Activated CD8-positive, alpha-beta memory T cell treated with anti-CD3 and anti-CD28 coated beads for 36 hours (primary cell): Measurements from ENCODE around the gene CACTIN. TPM values are rescaled to one million over a fixed set of nuclear protein-coding genes. Genes with fewer than 3 reads are reported as not detected.

Source experiments
- CTCF ChIA-PET: fragments of 350-600 bp; sonication (Branson Sonifier 250); formaldehyde crosslinking; loops from one replicate; lab custom pipeline; 2021; ENCODE audit warnings: antibody characterized with exemption; lab: Charles Lee
- POLR2A ChIA-PET: fragments of 350-600 bp; sonication (Branson Sonifier 250); formaldehyde crosslinking; loops from one replicate; lab custom pipeline; 2021; ENCODE audit warnings: antibody characterized with exemption; lab: Charles Lee
- total RNA-seq, 2 experiments: library from RNA; stranded (reverse); gene quantifications; one replicate each; pipeline ENCODE4 v1.2.3, GENCODE V29; 2021

The CACTIN gene
- total RNA-seq, 2 experiments from 2014 or later, result 36.7 to 38.1 TPM

- POLR2A ChIA-PET, result no interaction called here
- CTCF ChIA-PET, result interaction anchor here (0.6 to 1.6 kb wide), 6 partner anchors 10 to 408 kb away, joined by 3 to 6 read pairs (median 4); no protein-coding TSS in a partner anchor
These were observed 7.6 kb downstream of the CACTIN start for GRCh38 chr19:3618811-3619630.

GRCh38 chr19:3618144-3618810, 8.3 kb downstream of the CACTIN start:
- POLR2A ChIA-PET, result no interaction called here

GRCh38 chr19:3617463-3617862, 9.1 kb downstream of the CACTIN start:
- POLR2A ChIA-PET, result no interaction called here
- CTCF ChIA-PET, result no interaction called here

More at GRCh38 chr19:3618144-3618810, 8.3 kb downstream of the CACTIN start:
- CTCF ChIA-PET, result interaction anchor here (0.6 to 1.5 kb wide), 5 partner anchors 9 to 407 kb away, joined by 3 to 6 read pairs (median 4); no protein-coding TSS in a partner anchor

- ChIA-PET CTCF (interaction anchor here (1.3 kb wide), 1 partner anchor 29 kb away, joined by 6 read pairs; no protein-coding TSS in a partner anchor), POLR2A (no interaction called here)
These were observed 11.0 kb downstream of the CACTIN start for GRCh38 chr19:3615524-3616135.

GRCh38 chr19:3614858-3615505, 11.6 kb downstream of the CACTIN start:
- POLR2A ChIA-PET, result no interaction called here
- CTCF ChIA-PET, result no interaction called here

GRCh38 chr19:3613818-3614661, 12.6 kb downstream of the CACTIN start:
- CTCF ChIA-PET, result no interaction called here

GRCh38 chr19:3612901-3613741, 13.5 kb downstream of the CACTIN start:
- CTCF ChIA-PET, result no interaction called here

More at GRCh38 chr19:3613818-3614661, 12.6 kb downstream of the CACTIN start:
- POLR2A ChIA-PET, result no interaction called here

GRCh38 chr19:3612330-3612729, 14.3 kb downstream of the CACTIN start:
- ChIA-PET POLR2A (no interaction called here), CTCF (no interaction called here)

More at GRCh38 chr19:3612901-3613741, 13.5 kb downstream of the CACTIN start:
- POLR2A ChIA-PET, result no interaction called here

- POLR2A ChIA-PET, result no interaction called here
- CTCF ChIA-PET, result no interaction called here
These were observed 14.7 kb downstream of the CACTIN start for GRCh38 chr19:3611841-3612240.

- ChIA-PET POLR2A (no interaction called here), CTCF (no interaction called here)
These were observed 15.6 kb downstream of the CACTIN start for GRCh38 chr19:3610745-3611717.

GRCh38 chr19:3609779-3610719, 16.5 kb downstream of the CACTIN start:
- ChIA-PET CTCF (interaction anchor here (1.5 kb wide), 1 partner anchor 9 kb away, joined by 6 read pairs; no protein-coding TSS in a partner anchor), POLR2A (no interaction called here)

GRCh38 chr19:3608750-3609322, 17.8 kb downstream of the CACTIN start:
- ChIA-PET POLR2A (interaction anchor here (0.6 kb wide), 1 partner anchor 102 kb away, joined by 4 read pairs; no protein-coding TSS in a partner anchor), CTCF (interaction anchor here (0.6 to 1.5 kb wide), 3 partner anchors 10 to 13 kb away, joined by 3 to 6 read pairs (median 4); no protein-coding TSS in a partner anchor)

- POLR2A ChIA-PET, result interaction anchor here (0.6 kb wide), 1 partner anchor 101 kb away, joined by 4 read pairs; no protein-coding TSS in a partner anchor
- CTCF ChIA-PET, result interaction anchor here (1.0 to 1.1 kb wide), 2 partner anchors 13 to 19 kb away, joined by 3 to 4 read pairs; no protein-coding TSS in a partner anchor
These were observed 18.4 kb downstream of the CACTIN start for GRCh38 chr19:3608079-3608641.

GRCh38 chr19:3607303-3608078, 19.1 kb downstream of the CACTIN start:
- POLR2A ChIA-PET, result no interaction called here
- CTCF ChIA-PET, result interaction anchor here (1.1 kb wide), 1 partner anchor 20 kb away, joined by 3 read pairs; no protein-coding TSS in a partner anchor
